GM15510 (cell line): ENCODE results near the gene TBC1D10B.

Source experiments
- POLR2A ChIP-seq: IDR thresholded peaks from 3 replicates; pipeline ENCODE4 v1.6.1; 2011; ENCODE audit warnings: borderline replicate concordance; ENCODE audit not compliant: insufficient read length; ENCODE audit errors: extremely low read depth

The TBC1D10B gene

GRCh38 chr16:30369091-30369937, 980 bp downstream of the TBC1D10B start:
- no peak for TF ChIP-seq POLR2A

- no peak for TF ChIP-seq POLR2A
Observed at GRCh38 chr16:30368792-30369090, 1.6 kb downstream of the TBC1D10B start.

GRCh38 chr16:30368122-30368791, 2.0 kb downstream of the TBC1D10B start:
- TF ChIP-seq POLR2A: no peak

- no peak for TF ChIP-seq POLR2A
Observed at GRCh38 chr16:30367349-30368009, 2.8 kb downstream of the TBC1D10B start.

GRCh38 chr16:30366511-30366910, 3.8 kb downstream of the TBC1D10B start:
- TF ChIP-seq POLR2A: no peak

- no peak for TF ChIP-seq POLR2A
Observed at GRCh38 chr16:30365200-30365599, 5.1 kb downstream of the TBC1D10B start.

GRCh38 chr16:30361180-30361579, 9.1 kb downstream of the TBC1D10B start:
- TF ChIP-seq POLR2A: no peak

- TF ChIP-seq POLR2A: no peak
Observed at GRCh38 chr16:30359871-30360170, 10.5 kb downstream of the TBC1D10B start.

GRCh38 chr16:30358990-30359870, 11.1 kb downstream of the TBC1D10B start:
- no peak for TF ChIP-seq POLR2A

GRCh38 chr16:30358577-30358936, 11.7 kb downstream of the TBC1D10B start:
- TF ChIP-seq POLR2A: no peak

GRCh38 chr16:30357715-30358576, 12.3 kb downstream of the TBC1D10B start:
- TF ChIP-seq POLR2A: no peak

- no peak for TF ChIP-seq POLR2A
Observed at GRCh38 chr16:30357085-30357714, 13.1 kb downstream of the TBC1D10B start.

- no peak for TF ChIP-seq POLR2A
Observed at GRCh38 chr16:30356401-30357084, 13.8 kb downstream of the TBC1D10B start.
